ENCODE results near the gene ABCD1.
A peak's percentile ranks its signal among the peaks of the same experiment; 100 is the strongest.
"Not testable (repeated sequence)": the region's sequence is repeated elsewhere in the genome, so short reads cannot be mapped to it uniquely, and the experiment has no call there.

The ABCD1 gene

DNA sequence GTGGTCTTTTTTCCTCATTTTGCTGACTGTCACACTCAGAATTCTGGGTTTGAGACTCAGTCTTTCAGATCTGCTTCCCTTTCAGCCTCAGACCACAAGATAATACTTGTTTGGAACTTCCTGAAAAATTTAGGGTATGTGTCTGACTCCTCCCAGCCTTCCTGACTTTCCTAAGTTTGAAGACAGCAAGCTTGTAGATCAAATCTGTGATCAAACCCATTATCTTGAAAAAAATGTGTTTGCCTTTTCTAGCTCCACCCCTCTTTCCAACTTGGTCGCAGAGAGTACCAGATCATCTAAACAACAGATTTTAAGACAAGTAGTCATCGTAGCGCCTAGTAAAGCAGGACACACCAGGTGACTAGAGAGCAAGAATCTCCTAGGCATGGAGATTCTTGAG is 10.4 kb upstream of the ABCD1 start:
- DNase-seq = no peak

GRCh38 chrX:153717445-153717844 is 7.2 kb upstream of the ABCD1 start:
- DNase-seq = no peak

GRCh38 chrX:153719238-153719637 is 5.4 kb upstream of the ABCD1 start:
- no peak for DNase-seq

- no peak for DNase-seq
Measured at GRCh38 chrX:153719701-153720100, 5.0 kb upstream of the ABCD1 start.

DNA sequence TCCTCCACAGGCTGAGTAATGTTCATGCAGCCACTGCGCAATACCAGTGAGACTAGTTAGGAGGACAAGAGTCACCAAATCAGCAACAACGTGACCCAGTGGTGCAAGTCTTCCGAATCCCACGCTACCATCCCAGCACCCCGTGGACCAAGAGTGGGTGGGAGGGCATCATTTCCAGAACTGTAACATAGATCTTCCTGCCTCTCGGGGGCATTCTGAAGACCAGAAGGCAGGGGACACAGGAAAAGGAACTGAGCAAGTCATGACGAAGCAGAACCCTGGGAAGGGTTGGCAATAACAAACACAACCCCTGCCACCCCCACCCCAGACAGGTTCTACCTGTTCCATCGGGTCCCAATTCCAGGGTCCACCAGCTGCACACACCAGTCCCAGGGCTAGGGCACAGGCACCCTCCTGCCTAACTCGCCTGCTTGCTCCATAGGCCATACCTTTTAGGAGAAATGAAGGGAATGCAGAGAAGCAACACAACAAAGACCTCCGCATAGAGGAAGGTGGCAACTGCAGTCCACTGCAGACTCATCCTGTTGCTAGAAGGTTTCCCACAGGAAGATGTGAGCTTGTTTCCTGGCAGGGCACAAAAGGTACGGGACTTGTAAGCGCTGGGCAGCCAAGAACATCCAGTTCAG is 1.8 kb upstream of the ABCD1 start:
- DNase-seq = no peak

- peak in 1 of 2 donors; percentile 57 for DNase-seq
Measured at GRCh38 chrX:153723351-153724251, 1.1 kb upstream of the ABCD1 start.

GRCh38 chrX:153725039-153725831 is 579 bp downstream of the ABCD1 start:
- peak in 1 of 2 donors; percentile 31 for DNase-seq

GRCh38 chrX:153725832-153726285 is 1.2 kb downstream of the ABCD1 start:
- DNase-seq = no peak

- DNase-seq = peak; percentile 72 to 76
Measured at GRCh38 chrX:153726286-153727122, 1.8 kb downstream of the ABCD1 start.

DNA sequence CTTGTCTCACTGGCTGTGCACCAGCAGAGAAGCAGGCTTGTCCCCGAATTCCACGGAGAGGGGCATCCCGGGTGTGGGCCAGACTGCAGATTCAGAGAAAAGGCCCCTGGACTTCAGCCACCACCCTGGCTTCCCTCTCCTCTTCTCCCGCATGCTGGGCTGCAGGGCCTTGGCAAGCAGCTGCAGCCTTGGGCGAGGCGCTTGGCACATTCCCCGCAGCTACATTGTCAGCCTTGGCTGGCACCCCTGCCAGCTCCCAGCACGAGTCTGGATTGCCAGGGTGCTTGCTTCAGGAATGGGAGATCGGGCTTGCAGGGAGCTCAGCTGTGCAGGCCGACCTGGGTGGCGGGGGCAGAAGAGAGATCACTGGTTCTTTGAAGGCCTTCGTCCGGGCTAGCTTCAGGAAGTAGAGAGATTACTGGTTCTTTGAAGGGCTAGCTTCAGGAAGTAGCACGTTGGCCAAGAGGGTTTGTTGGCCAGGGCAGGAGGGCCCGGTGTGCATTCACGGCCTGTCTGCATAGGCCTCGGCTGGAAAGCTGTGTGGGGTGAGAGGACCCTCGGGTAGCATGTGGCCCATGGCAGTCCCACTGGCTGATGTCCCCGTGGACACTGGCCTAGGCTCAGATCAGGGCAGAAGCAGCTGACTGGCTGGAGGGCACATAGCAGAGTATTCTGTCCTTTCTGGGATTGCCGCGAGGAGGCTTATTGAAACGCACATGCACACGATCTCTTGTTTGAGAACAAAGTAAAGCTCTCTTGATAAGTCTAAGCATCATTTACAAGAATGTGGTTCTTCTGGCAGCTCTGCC is 2.7 kb downstream of the ABCD1 start:
- no peak for DNase-seq

DNA sequence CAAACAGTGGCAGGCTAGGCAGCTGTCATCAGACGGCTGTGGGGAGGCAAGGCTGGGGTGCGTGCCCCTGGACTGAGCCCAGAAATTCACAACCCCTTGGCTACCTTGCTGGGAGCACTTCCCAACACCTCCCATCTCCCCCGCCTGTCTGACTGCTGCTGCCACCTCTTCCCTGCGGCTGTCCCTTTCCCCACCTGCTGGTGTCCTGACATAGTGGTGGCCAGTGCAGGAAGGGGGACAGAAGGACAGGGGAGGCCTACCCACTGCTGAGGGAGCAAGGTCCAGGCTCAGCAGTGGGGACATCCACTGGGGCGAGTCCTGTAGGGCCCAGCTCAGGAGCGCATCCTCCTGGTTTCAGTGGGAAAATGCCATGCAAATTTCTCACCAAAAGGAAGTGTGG is 3.4 kb downstream of the ABCD1 start:
- no peak for DNase-seq

DNA sequence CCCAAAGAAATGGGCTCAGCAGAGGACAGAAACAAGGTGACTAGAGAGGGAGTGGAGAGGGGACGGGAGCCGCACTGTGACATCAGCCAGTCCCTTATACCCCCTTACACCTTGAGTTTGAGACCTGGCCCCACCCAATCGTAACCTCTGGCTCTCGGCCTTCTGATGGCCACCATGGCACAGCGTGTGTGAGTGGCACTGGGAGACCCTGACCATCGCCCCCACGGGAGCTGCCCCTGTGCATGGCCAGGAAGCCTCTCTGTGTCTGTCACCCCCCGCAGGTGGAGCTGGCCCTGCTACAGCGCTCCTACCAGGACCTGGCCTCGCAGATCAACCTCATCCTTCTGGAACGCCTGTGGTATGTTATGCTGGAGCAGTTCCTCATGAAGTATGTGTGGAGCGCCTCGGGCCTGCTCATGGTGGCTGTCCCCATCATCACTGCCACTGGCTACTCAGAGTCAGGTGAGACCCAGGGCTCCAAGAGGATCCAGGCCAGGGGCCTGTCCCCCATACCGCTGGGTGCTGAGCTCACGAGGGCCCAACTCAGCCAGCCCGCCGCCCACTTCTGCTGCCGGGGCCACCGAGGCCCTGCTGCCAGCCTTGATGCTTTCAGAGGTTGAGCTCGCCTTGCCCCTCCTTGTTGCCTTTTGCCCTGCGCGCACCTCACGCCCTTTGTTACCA is 4.4 kb downstream of the ABCD1 start:
- no peak for DNase-seq

- DNase-seq = not testable (repeated sequence)
Measured at GRCh38 chrX:153730115-153730514, 5.5 kb downstream of the ABCD1 start.

- DNase-seq = no peak
Measured at GRCh38 chrX:153731117-153731844, 6.6 kb downstream of the ABCD1 start.

DNA sequence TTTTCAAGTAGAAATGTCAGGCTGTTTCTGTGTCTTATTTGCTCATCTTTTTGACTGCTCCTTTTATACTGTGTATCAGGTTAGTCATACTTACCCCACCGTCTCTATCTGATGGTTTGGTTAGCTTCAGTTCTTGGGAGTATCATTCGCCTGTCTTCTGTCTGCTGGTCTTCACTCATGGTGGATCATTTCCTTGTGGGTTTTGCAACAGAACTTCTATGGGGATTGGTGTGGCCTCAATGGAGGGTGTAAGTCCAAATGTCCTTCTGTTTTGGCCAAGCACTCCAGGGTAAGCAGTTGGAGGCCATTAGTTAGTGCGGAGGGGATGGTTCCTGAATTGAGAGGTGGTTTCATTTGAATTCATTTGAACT is 7.2 kb downstream of the ABCD1 start:
- no peak for DNase-seq

- DNase-seq = no peak
Measured at GRCh38 chrX:153732401-153732800, 7.7 kb downstream of the ABCD1 start.

- no peak for DNase-seq
Measured at GRCh38 chrX:153733651-153734240, 9.1 kb downstream of the ABCD1 start.

GRCh38 chrX:153734871-153735270 is 10.2 kb downstream of the ABCD1 start:
- DNase-seq = no peak

GRCh38 chrX:153735274-153735673 is 10.6 kb downstream of the ABCD1 start:
- peak in 1 of 2 donors; percentile 51 for DNase-seq

Measured in CD4-positive, alpha-beta T cell treated with Interferon alpha-2 for 1 hour (primary cell).